ENCODE results near the gene TGM5.
"Not testable (repeated sequence)": the region's sequence is repeated elsewhere in the genome, so short reads cannot be mapped to it uniquely, and the experiment has no call there.

Gene TGM5

GRCh38 chr15:43208052-43209002 is 58.4 kb downstream of the TGM5 start:
- peaks cover 8% of the 10 kb centered on the region for H3K4me1 Mint-ChIP-seq
- no peak for ATAC-seq
- H3K4me3 Mint-ChIP-seq: no peak overlapping the region

GRCh38 chr15:43207024-43207423 is 59.7 kb downstream of the TGM5 start:
- no peak overlapping the region for H3K4me3 Mint-ChIP-seq
- ATAC-seq: no peak
- no peak overlapping the region for H3K27ac Mint-ChIP-seq

More at GRCh38 chr15:43208052-43209002, 58.4 kb downstream of the TGM5 start:
- DNase-seq: no peak
- H3K9me3 Mint-ChIP-seq: no peaks in the 10 kb centered on the region
- peaks cover 30% of the 10 kb centered on the region for H3K27me3 Mint-ChIP-seq
- H3K27ac Mint-ChIP-seq: no peak overlapping the region

GRCh38 chr15:43206054-43206453 is 60.7 kb downstream of the TGM5 start:
- no peak overlapping the region for H3K27ac Mint-ChIP-seq
- H3K27me3 Mint-ChIP-seq: peaks cover 30% of the 10 kb centered on the region
- H3K4me3 Mint-ChIP-seq: no peak overlapping the region
- H3K9me3 Mint-ChIP-seq: no peaks in the 10 kb centered on the region
- DNase-seq (no peak), ATAC-seq (no peak)
- H3K4me1 Mint-ChIP-seq: peaks cover 8% of the 10 kb centered on the region

More at GRCh38 chr15:43207024-43207423, 59.7 kb downstream of the TGM5 start:
- DNase-seq: no peak
- H3K27me3 Mint-ChIP-seq: peaks cover 30% of the 10 kb centered on the region
- no peaks in the 10 kb centered on the region for H3K9me3 Mint-ChIP-seq
- peaks cover 8% of the 10 kb centered on the region for H3K4me1 Mint-ChIP-seq

- H3K27me3 Mint-ChIP-seq: peaks cover 13% of the 10 kb centered on the region
- ATAC-seq: peak; percentile 59
- peak; percentile 26 to 46 for DNase-seq
- no peaks in the 10 kb centered on the region for H3K9me3 Mint-ChIP-seq
- no peak overlapping the region for H3K4me3 Mint-ChIP-seq
- peaks cover 13% of the 10 kb centered on the region for H3K4me1 Mint-ChIP-seq
- peak overlapping the region in 1 of 2 donors; percentile 29 for H3K27ac Mint-ChIP-seq
These were observed 62.5 kb downstream of the TGM5 start for GRCh38 chr15:43204016-43204901.

GRCh38 chr15:43199945-43200488 is 66.7 kb downstream of the TGM5 start:
- Mint-ChIP-seq H3K27ac (no peak overlapping the region), H3K4me1 (peaks cover 13% of the 10 kb centered on the region), H3K9me3 (peaks cover 7 to 9% of the 10 kb centered on the region in 2 donors), H3K27me3 (no peaks in the 10 kb centered on the region), H3K4me3 (no peak overlapping the region)
- DNase-seq (peak in 1 of 2 donors; percentile 24), ATAC-seq (peak; percentile 87)

GRCh38 chr15:43198992-43199391 is 67.7 kb downstream of the TGM5 start:
- no peaks in the 10 kb centered on the region for H3K27me3 Mint-ChIP-seq
- DNase-seq (no peak), ATAC-seq (no peak)
- H3K27ac Mint-ChIP-seq: no peak overlapping the region
- H3K4me3 Mint-ChIP-seq: no peak overlapping the region
- peaks cover 6% of the 10 kb centered on the region for H3K4me1 Mint-ChIP-seq
- H3K9me3 Mint-ChIP-seq: peaks cover 7 to 9% of the 10 kb centered on the region in 2 donors

GRCh38 chr15:43198556-43198955 is 68.2 kb downstream of the TGM5 start:
- not testable (repeated sequence) for ATAC-seq, H3K4me3 Mint-ChIP-seq, DNase-seq, H3K27ac Mint-ChIP-seq, H3K4me1 Mint-ChIP-seq, H3K27me3 Mint-ChIP-seq, H3K9me3 Mint-ChIP-seq

GRCh38 chr15:43197773-43198172 is 69.0 kb downstream of the TGM5 start:
- H3K4me3 Mint-ChIP-seq, H3K9me3 Mint-ChIP-seq, ATAC-seq, H3K27me3 Mint-ChIP-seq, DNase-seq, H3K27ac Mint-ChIP-seq, H3K4me1 Mint-ChIP-seq: not testable (repeated sequence)

- H3K9me3 Mint-ChIP-seq: peaks cover 7 to 9% of the 10 kb centered on the region in 2 donors
- peak overlapping the region in 1 of 2 donors; percentile 55 for H3K27ac Mint-ChIP-seq
- no peak for DNase-seq
- H3K27me3 Mint-ChIP-seq: no peaks in the 10 kb centered on the region
- H3K4me1 Mint-ChIP-seq: peaks cover 5% of the 10 kb centered on the region
- H3K4me3 Mint-ChIP-seq: no peak overlapping the region
- no peak for ATAC-seq
These were observed 69.8 kb downstream of the TGM5 start for GRCh38 chr15:43196760-43197548.

GRCh38 chr15:43194795-43195194 is 71.9 kb downstream of the TGM5 start:
- H3K4me3 Mint-ChIP-seq: no peak overlapping the region
- no peaks in the 10 kb centered on the region for H3K4me1 Mint-ChIP-seq
- no peaks in the 10 kb centered on the region for H3K27me3 Mint-ChIP-seq
- ATAC-seq: no peak
- peaks cover 7 to 9% of the 10 kb centered on the region in 2 donors for H3K9me3 Mint-ChIP-seq
- no peak for DNase-seq
- H3K27ac Mint-ChIP-seq: peak overlapping the region in 1 of 2 donors; percentile 74

- Mint-ChIP-seq H3K4me3 (no peak overlapping the region), H3K27ac (no peak overlapping the region), H3K9me3 (peaks cover 7 to 9% of the 10 kb centered on the region in 2 donors), H3K27me3 (no peaks in the 10 kb centered on the region), H3K4me1 (no peaks in the 10 kb centered on the region)
- DNase-seq: no peak
- ATAC-seq: no peak
These were observed 73.0 kb downstream of the TGM5 start for GRCh38 chr15:43193710-43194109.

GRCh38 chr15:43190178-43190577 is 76.5 kb downstream of the TGM5 start:
- Mint-ChIP-seq H3K27me3 (no peaks in the 10 kb centered on the region), H3K4me3 (no peak overlapping the region), H3K4me1 (peaks cover 13% of the 10 kb centered on the region), H3K9me3 (no peaks in the 10 kb centered on the region), H3K27ac (no peak overlapping the region)
- no peak for ATAC-seq
- DNase-seq: no peak

GRCh38 chr15:43189296-43189695 is 77.4 kb downstream of the TGM5 start:
- no peak for ATAC-seq
- no peak for DNase-seq
- Mint-ChIP-seq H3K4me1 (peaks cover 17% of the 10 kb centered on the region), H3K27me3 (no peaks in the 10 kb centered on the region), H3K4me3 (no peak overlapping the region), H3K9me3 (no peaks in the 10 kb centered on the region), H3K27ac (peak overlapping the region in 1 of 2 donors; percentile 57)

- Mint-ChIP-seq H3K27me3 (no peaks in the 10 kb centered on the region), H3K9me3 (no peaks in the 10 kb centered on the region), H3K4me3 (peak overlapping the region; percentile 32 to 93), H3K4me1 (peaks cover 17% of the 10 kb centered on the region), H3K27ac (no peak overlapping the region)
- no peak for ATAC-seq
- no peak for DNase-seq
These were observed 79.1 kb downstream of the TGM5 start for GRCh38 chr15:43187544-43188155.
